ENCODE results near the gene TAF10.
A peak's percentile ranks its signal among the peaks of the same experiment; 100 is the strongest.

The TAF10 gene

GRCh38 chr11:6607190-6607795 lies 4.7 kb downstream of the TAF10 start:
- H3K4me3 ChIP-seq (ENCODE audit: low read depth, low read length), result peak overlapping the region; percentile 18

GRCh38 chr11:6606471-6607189 lies 5.4 kb downstream of the TAF10 start:
- peak overlapping the region; percentile 96 for H3K4me3 ChIP-seq (ENCODE audit: low read depth, low read length)
- TF ChIP-seq CTCF (IDR thresholded peaks at IDR 0.05; ENCODE audit: low read depth, low read length), result no peak

More at GRCh38 chr11:6607190-6607795, 4.7 kb downstream of the TAF10 start:
- TF ChIP-seq CTCF (IDR thresholded peaks at IDR 0.05; ENCODE audit: low read depth, low read length), result no peak

GRCh38 chr11:6604790-6605189 lies 7.2 kb downstream of the TAF10 start:
- no peak for TF ChIP-seq CTCF (IDR thresholded peaks at IDR 0.05; ENCODE audit: low read depth, low read length)
- H3K4me3 ChIP-seq (ENCODE audit: low read depth, low read length), result peak overlapping the region; percentile 96

GRCh38 chr11:6604081-6604626 lies 7.9 kb downstream of the TAF10 start:
- H3K4me3 ChIP-seq (ENCODE audit: low read depth, low read length), result peak overlapping the region; percentile 96
- TF ChIP-seq CTCF (IDR thresholded peaks at IDR 0.05; ENCODE audit: low read depth, low read length), result no peak

- TF ChIP-seq CTCF (IDR thresholded peaks at IDR 0.05; ENCODE audit: low read depth, low read length), result no peak
- peak within 1 kb of the TSS; percentile 96 for H3K4me3 ChIP-seq (ENCODE audit: low read depth, low read length)
These were observed 8.5 kb downstream of the TAF10 start, which contains the start of the genes ILK and RRP8 for GRCh38 chr11:6603287-6604080. Gene ILK, plus strand, starts transcription at chr11:6603774. Its CDS starts 498 bp downstream, at chr11:6604272. Gene RRP8, minus strand, starts transcription at chr11:6603616. Its CDS starts 114 bp downstream, at chr11:6603502.

- TF ChIP-seq CTCF (IDR thresholded peaks at IDR 0.05; ENCODE audit: low read depth, low read length), result no peak
- H3K4me3 ChIP-seq (ENCODE audit: low read depth, low read length), result peak overlapping the region; percentile 96
These were observed 9.7 kb downstream of the TAF10 start for GRCh38 chr11:6602096-6602940.
